Dedifferentiated amniotic fluid mesenchymal stem cell (primary cell): ENCODE data around the gene IVL.

ENCODE experiments used
- DNase-seq: peaks from one replicate; pipeline ENCODE4 v3.0.0-alpha.2; 2016; ENCODE audit errors: extremely low spot score

Gene IVL

DNA sequence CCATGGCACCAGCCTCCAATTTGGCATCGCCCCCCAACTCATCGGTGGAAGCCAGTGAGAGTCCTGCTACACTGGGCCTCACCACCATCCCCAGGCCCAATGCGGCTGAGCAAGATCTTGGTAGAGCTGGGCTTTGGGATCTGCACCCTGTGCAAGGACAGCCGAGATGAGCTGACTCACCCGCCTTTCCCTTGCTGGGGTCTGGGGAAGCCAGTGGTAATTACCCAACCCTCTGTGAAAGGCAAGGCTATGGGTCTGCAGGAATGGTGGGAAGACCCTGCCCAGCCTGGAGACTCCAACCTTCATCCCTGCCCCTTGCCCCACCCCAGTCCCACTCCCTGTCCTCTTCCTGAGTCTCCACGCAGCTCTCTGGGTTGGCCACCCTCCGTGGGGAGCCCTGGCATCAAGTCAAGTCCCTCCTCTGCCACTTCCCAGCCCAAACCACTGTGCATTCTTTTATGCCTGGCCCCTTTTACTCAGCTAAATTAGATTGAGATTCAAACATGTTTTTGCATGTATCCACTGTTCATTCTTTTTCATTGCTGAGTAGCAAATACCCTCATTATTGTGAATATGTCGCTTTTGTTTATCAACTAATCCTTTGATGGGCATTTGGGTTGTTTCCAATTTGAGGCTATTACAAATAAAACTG lies 21.5 kb upstream of the IVL start:
- no peak for DNase-seq

DNA sequence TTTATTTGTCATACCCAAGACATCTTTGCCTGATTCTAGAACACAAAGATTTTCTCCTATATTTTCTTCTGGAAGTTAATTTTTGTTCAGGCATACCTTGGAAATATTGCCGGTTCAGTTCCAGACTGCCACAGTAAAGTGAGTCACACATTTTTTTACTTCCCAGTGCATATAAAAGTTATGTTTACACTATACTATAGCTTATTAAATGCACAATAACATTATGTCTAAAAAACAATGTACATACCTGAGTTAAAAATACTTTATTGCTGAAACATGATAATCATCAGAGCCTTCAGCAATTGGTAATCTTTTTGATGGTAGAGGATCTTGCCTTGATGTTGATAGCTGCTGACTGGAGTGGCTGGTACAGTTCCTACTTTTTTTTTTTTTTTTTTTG lies 20.2 kb upstream of the IVL start:
- DNase-seq, result no peak

DNA sequence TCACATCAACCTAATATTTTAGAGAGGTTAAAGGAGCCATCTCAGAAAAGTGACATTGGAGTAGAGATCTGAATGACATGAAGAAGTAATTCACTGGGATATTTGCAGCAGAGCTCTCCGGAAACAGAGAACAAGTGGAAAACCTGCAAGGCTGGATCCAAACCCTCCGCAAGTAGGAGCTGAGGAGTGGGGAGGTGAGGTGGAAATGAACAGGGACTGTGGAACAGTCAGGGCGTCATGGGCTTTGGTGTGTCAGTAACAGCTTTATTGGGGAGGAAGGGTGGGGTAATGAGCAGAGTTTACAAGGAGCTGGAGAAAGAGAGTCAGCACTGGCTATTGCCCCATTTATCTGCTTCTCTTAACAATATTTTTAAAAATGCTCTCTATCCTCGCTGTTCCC lies 9.3 kb upstream of the IVL start:
- no peak for DNase-seq

DNA sequence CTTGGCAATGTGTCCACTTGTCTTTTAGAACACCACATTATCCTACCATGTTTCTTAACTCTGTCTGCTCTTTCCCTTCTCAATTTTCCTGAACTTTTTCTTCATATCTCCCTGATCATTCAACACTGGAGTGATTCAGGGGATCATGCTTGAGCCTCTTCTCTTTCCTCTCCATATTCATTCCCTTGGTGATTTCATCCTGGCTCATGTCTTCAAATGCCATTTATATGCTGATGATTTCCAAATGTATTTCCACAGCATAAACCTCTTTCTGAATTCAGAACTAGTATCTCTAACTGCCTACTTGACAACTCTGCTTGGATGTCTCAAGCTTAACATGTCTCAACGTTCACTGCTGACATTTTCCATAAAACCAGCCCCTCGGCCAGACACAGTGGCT lies 8.5 kb upstream of the IVL start:
- no peak for DNase-seq

DNA sequence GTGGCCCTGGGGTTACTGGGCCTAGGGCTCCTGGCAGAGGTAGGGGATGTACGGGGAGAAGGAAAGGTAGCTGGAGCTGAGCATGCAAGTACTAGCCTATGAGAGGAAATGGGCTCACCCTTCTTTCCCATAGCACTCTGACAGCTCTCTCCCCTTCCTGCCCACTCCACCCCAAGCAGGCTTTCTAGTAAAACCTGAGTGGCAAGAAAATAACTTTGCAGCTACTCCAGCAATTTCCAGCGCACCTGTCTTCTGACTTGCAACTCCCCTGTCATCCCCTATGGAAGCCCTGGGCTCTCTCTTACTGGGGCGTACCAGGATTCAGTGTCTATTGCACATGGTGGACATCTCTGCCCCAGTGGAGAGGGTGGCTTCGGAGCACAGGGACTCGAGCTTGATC lies 6.7 kb upstream of the IVL start:
- DNase-seq, result no peak

DNA sequence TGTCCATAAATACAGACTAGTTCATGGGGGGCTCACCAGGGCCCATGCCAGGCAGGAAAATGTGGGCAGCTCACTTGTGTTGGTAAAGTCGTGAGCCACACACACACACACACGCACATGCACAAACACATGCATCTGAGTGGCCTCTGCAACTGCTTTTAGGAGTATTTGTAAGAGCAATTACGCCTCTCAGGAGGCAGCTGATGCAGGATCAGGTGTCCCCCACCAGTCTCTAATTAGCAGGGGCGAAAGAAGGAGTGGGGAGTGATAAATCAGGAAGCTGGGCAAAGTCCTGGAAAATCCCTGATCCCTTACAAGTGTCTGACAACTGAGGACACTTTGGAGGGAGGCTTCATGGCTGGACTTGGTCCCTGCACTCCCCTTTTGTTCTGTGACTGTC lies 5.7 kb upstream of the IVL start:
- no peak for DNase-seq

DNA sequence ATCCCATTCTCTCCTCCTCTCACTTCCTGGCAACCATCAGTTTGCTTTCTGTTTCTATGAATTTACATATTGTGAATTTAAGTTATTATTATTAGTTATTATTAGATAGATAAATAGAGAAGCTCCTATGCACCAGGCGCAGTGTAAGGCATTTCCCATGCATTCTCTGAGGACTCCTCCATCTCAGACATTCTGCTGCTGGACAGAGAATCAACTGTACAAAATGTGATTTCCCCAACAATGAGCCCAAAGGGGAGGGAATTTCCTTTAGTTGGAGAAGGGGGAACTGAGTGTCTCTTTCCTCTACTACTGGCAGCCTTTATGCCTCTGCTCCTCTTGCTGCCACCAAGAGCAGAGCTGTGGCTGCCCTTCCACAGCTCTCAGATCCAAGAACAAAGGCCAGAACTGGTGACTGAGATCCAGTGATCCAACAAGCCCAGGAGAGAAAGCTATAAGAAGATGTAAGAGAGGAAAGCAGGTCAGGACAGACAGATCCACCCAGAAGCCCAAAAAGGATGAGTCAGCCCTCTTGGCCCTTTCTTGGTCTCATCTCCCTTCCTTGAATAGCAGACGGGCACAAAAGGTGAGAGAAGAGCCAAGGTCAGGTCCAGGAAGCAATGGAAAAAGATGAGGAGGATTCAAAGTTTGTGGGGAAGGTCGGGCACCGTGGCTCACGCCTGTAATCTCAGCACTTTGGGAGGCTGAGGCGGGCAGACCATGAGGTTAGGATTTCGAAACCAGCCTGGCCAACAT lies 3.5 kb upstream of the IVL start:
- DNase-seq, result no peak

DNA sequence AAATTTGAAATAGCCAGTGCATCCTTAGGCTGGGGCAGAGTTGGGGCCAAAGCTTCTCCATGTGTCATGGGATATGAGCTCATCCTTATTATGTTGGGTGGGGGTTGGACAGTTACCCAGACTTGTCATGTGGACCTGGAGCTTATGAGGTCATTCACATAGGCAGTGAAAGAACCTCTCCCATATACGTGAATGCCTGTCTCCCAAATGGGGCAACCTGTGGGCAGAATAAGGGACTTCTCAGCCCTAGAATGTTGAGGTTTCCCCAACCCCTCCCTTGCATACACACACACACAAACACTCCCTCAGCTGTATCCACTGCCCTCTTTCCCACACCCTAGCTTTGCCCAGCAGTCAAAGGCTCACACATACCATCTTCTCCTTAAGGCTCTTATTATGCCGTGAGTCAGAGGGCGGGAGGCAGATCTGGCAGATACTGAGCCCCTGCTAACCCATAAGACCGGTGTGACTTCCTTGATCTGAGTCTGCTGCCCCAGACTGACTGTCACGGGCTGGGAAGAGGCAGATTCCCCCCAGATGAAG lies 2.3 kb upstream of the IVL start:
- DNase-seq, result no peak

DNA sequence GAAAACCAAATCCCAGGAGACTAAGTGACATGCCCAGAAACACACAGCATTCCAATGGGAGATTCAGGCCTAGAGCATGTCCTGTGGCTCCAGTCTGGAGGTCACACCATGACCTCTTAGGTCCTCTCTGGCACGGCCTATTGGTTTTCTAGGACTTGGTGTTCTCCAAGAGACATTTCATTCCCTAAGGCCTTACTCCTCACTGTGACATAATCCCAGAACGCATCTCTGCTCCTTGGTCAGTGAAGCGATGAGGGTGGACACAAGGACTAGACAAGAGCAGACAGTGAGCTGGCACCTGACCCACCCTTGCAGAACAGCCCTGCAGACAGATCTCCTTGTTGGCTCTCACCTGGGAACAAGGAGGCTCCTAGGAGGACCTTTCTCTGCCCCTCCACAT lies 860 bp downstream of the IVL start:
- DNase-seq, result no peak

DNA sequence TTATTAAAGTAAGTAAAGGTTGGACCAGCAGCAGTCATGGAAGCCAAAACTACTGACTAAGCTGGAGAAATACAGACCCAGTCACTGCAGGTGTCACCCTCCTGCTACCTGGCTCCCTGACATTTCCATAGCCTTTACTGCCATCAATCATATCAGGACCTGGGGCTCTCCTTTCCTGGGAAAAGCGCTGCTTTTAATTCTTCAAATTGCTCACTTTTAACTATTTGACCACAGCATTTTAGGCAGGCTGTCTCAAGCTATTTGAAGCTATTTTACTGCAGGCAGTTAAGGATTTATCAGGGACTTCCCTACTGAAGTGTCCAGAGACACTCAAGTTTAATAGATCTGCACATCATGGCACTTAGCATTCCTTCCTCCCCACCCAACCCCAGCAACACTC lies 4.1 kb downstream of the IVL start:
- DNase-seq, result no peak

DNA sequence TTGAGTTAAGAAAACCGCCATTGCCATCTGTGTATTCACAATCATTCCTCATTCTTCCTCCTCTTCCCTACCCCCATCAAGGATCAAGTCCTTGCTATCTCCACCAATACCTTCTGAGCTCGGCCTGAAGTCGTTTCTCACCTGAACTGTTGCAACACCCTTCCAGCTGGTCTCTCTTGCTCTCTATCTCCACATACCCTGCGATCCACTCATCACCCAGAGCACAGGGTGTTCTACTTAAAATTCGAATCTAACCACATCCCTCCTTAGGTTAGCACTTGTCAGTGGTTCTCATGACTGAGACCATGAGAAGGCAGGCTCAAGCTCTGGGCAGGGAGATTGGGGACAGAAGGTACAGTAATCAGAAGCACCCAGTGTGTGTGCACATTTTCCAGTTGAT lies 4.6 kb downstream of the IVL start:
- DNase-seq, result no peak

DNA sequence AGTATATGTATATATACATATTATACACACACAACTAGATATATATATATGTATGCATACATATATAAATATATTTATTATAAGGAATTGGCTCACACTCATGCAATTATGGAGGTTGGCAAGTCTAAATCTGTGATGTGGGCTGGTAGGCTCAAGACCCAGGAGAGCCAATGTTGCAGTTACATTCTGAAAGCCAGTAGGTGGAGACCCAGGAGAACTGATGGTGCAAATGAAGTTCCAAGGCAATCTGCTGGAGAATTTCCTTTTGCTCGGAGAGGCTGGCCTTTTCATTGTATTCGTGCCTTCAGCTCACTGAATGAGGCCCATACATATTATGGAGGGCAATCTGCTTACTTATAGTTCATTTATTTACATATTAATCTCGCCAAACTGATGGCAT lies 9.4 kb downstream of the IVL start:
- no peak for DNase-seq

DNA sequence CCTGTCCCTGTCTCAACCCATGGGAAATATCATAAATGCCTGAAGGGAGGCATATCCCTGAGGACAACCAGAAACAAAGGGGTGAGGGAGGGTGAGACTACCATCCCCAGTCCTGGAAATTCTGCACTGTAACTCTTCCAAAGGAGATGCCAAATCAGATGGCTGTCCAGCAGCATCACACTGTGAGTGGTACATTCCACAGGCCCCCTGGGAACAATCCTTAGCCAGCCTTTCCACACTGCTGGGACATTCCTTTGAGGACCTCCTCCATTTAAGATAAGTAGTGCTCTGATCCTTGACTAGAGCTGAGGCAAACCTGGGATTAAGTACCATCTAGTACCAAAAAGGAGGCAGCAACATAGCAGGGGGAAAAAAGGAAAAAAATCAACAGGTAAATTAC lies 10.7 kb downstream of the IVL start:
- no peak for DNase-seq

DNA sequence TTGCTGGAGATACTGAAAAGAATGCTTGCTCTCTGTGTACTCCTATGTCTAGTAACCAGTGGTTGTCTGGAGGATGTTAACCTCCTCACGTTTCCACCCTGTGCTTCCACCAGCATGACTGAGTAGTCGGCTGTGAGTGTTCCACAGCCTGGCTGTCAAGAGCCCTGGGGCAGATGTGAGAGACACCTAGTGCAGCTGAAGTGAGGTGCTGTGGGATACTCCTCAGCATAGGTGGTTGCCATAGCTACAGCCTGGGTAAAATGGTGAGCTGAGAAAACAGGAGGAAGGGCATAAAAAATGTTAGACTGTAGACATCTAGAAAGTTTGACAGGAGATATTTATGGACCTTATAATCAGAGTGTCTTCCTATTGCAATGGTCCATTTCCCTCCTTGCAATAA lies 15.8 kb downstream of the IVL start:
- no peak for DNase-seq

DNA sequence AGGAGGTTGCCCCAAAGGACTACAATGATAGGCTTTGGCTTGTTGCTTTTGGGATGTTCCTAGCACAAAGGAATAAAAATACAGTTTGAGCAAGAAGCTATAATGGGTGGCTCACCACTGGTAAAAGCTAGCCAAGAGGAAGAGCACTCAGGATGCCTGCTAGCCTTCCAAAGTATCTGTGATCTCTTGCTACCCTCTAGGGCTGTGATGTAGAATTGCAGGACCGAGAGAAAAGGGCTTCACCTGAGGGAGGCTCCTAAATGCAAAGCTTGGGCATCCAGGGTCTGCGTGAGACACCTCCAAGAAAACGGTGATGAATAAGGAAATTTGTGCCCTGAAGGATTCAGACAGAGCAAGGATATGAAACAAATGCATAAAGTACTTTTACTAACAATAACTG lies 17.7 kb downstream of the IVL start:
- DNase-seq, result no peak

DNA sequence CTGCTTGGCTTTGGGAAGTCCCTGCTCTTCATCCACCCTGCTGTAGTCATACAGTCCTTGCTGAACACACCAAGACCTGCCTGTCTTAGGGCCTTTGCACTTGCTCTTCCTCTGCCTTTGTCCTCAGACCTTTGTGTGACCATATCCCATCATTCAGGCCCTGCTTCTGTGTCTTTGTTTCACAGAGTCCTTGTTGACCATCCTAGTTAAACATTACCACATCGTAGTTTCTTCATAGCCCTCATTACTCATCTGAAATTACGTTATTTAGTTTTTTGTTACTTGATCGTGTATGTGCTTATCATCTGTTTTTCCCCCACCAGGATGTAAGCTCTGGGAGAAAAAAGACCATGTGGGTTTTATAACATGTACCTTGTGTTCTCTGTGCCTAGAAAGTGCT lies 20.3 kb downstream of the IVL start:
- DNase-seq, result no peak

DNA sequence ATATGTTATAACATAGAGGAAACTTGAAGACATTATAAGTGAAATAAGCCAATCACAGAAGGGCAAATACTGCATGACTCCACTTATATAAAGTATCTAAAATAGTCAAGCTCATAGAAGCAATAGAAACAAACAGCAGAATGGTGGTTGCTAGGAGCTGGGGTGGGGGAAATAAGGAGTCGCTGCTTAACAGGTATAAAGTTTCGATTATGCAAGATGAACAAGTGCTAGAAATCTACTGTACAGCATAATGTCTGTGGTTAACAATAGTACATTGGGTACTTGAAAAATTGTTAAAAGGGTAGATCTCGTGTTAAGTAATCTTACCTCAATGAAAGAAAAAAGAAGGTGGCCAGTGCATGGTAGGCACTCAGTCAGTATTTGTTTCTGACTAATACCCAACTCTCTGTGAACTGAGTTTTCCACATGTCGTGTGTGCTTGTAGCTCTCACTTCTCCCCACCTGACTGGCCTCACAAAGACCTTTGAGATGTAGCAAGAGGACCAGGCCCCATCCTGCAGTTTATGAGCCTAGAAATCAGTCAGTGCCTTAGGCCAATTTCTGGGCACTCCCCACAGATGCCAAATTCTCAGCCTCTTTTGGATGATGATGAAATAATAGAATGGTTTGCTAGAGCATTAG lies 23.9 kb downstream of the IVL start:
- DNase-seq, result no peak

DNA sequence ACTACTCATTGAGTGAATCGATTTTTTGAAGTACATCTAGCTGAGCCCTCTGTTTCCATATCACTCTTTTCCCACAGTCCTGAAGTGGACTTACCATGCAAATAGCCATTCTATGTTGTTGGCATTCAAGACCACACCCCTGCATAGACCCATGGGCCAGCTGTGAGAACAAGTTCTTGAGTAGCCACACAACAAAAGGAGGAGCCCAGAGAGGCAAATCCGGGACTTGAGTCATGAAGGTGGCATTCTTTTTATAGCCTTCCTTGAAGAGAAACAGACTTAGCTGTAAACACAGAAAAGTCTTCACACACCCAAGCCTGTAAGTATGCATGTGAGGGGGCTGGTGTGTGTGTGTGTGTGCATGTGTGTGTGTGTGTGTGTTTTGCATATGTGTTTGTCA lies 24.9 kb downstream of the IVL start:
- no peak for DNase-seq

DNA sequence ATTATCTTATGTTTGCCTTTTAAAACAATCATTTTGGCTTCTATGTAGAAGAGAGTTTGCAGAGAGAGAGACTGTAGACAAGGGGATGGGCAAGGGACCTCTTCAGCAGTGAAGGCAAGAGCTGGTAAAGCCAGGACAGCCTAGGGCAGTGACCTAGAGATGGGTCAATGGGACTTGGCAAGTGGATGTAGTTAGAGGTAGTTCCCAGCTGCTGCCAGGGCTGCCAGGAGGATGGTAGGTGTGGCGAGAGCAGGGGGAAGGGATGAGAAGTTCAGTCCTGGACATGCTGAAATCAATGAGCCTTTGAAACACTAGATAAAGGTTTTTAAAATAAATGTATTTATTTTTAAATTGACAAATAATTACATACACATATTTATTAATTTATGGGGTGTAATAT lies 32.3 kb downstream of the IVL start:
- DNase-seq, result no peak

DNA sequence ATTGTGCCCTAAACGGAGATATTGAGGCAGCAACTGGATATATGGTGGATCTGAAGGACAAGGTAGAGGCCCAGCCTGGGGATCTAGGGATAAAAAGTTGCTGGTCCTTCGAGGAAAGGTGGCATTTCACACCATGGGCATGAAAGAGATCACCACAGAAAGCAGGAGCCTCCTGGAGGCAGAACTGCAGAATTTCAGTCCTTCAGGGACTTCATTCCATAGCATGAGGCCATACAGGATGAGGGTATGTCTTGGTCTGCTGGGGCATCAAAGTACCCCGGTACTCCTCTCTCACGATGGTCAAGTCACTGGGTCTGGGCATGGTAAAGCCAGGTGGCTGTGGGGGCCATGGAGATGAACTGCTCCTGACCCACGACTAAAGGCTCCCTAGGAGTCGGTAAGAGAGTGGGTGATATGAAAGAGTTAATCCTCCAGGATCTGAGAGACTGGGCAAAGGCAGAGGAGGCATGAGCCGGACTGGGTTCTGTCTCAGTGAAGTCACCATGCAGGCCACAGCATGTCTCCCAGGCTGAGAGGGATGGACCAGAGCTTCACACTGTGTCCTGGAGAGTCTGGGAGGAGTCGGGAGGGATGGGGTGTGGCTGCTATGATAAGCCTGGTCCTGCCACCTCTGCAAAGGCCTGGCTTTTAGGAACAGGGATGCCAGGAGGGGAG lies 32.8 kb downstream of the IVL start:
- DNase-seq, result no peak

DNA sequence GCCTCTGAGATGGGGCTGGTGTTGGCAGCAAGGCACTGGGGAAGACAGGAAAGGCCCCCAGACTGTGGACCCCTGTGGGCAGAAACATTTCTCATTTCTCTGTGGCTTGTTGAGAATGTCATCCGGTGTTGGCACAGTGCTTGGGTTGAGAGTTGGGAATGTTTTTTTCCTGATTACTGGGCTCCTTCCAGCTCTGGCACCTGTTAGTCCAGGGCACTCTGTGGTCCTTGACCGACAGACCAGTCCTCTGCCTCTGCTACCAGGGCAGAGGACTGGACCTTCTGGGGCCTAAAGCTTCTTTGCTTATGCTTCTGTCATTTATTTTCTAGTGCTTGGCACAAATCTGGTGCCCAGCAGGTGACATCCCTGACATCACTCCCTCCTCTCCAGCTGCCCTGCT lies 33.8 kb downstream of the IVL start:
- DNase-seq, result no peak

DNA sequence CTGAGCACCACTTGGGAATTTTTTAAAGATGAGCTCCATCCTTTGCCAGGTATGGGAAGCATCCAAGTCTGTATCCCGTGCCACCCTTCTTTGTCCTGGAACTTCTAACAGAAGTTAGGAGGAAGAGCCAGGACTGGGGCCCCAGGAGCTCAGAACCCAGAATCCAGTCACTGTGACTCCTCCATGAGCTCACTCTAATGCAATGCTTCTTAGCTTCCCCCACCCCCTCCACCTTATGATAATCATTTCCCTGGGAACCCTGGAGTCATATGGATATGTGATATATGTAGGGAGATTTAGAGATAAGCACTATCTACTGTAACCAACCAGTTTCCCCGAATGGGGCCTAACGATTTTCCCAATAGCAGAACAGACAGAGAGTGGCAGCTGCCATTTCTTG lies 37.9 kb downstream of the IVL start:
- DNase-seq, result no peak
